Measurements from ENCODE around the gene DLGAP1. TPM values are rescaled to one million over a fixed set of nuclear protein-coding genes. Genes with fewer than 3 reads are reported as not detected.

DLGAP1 gene
- total RNA-seq, 1 donor from 2014 or later = 18.5 TPM

GRCh38 chr18:3775996-3776395 is 679.1 kb downstream of the DLGAP1 start:
- Histone ChIP-seq H3K4me2 (no peak overlapping the region), H3K36me3 (no peaks in the 10 kb centered on the region), H3K9ac (no peak overlapping the region), H3K27ac (no peak overlapping the region), H3K79me2 (ENCODE audit: low read depth) (no peaks in the 10 kb centered on the region), H3F3A (ENCODE audit: low read depth) (peaks cover 16% of the 10 kb centered on the region), H4K20me1 (ENCODE audit: low read depth) (no peaks in the 10 kb centered on the region), H3K4me3 (no peak overlapping the region), H3K4me1 (peaks cover 31% of the 10 kb centered on the region), H3K27me3 (no peaks in the 10 kb centered on the region), H2AFZ (replicated peaks) (no peak overlapping the region), H3K9me3 (ENCODE audit: low read depth) (no peaks in the 10 kb centered on the region)
- H3K27ac Mint-ChIP-seq = no peak overlapping the region
- H3K4me1 Mint-ChIP-seq = peaks cover 14% of the 10 kb centered on the region
- no peak for DNase-seq (ENCODE audit: low spot score)
- TF ChIP-seq EZH2phosphoT487 (IDR thresholded peaks at IDR 0.05) = no peak
- no peak for TF ChIP-seq EZH2 (IDR thresholded peaks at IDR 0.05)
- no peaks in the 10 kb centered on the region for H3K9me3 Mint-ChIP-seq
- H3K4me3 Mint-ChIP-seq = no peak overlapping the region
- H3K27me3 Mint-ChIP-seq (ENCODE audit: insufficient read depth, low read depth) = peaks cover 3% of the 10 kb centered on the region
- no peaks in the 10 kb centered on the region for H3K36me3 Mint-ChIP-seq

- H3K27me3 ChIP-seq = no peaks in the 10 kb centered on the region
- no peaks in the 10 kb centered on the region for H3K9me3 ChIP-seq (ENCODE audit: low read depth)
- no peaks in the 10 kb centered on the region for H3K79me2 ChIP-seq (ENCODE audit: low read depth)
- no peak overlapping the region for H3K27ac Mint-ChIP-seq
- peaks cover 15% of the 10 kb centered on the region for H3K4me1 Mint-ChIP-seq
- H3K27me3 Mint-ChIP-seq (ENCODE audit: insufficient read depth, low read depth) = peaks cover 4% of the 10 kb centered on the region
- no peaks in the 10 kb centered on the region for H3K9me3 Mint-ChIP-seq
- no peak overlapping the region for H3K4me3 ChIP-seq
- H3K4me2 ChIP-seq = no peak overlapping the region
- H4K20me1 ChIP-seq (ENCODE audit: low read depth) = no peaks in the 10 kb centered on the region
- no peaks in the 10 kb centered on the region for H3K36me3 ChIP-seq
- TF ChIP-seq EZH2phosphoT487 (IDR thresholded peaks at IDR 0.05) (no peak), EZH2 (IDR thresholded peaks at IDR 0.05) (no peak), CTCF (IDR thresholded peaks at IDR 0.05) (no peak)
- peaks cover 27% of the 10 kb centered on the region for H3K4me1 ChIP-seq
- peaks cover 34% of the 10 kb centered on the region for H3F3A ChIP-seq (ENCODE audit: low read depth)
- H3K4me3 Mint-ChIP-seq = no peak overlapping the region
- no peak for DNase-seq (ENCODE audit: low spot score)
- H3K36me3 Mint-ChIP-seq = no peaks in the 10 kb centered on the region
- H3K9ac ChIP-seq = no peak overlapping the region
- H2AFZ ChIP-seq (replicated peaks) = no peak overlapping the region
- H3K27ac ChIP-seq = peak overlapping the region; percentile 9
Measured at GRCh38 chr18:3773303-3773702, 681.8 kb downstream of the DLGAP1 start.

- H3K9ac ChIP-seq = no peak overlapping the region
- no peaks in the 10 kb centered on the region for H3K79me2 ChIP-seq (ENCODE audit: low read depth)
- H3K9me3 Mint-ChIP-seq = peaks cover 7% of the 10 kb centered on the region
- TF ChIP-seq EZH2phosphoT487 (IDR thresholded peaks at IDR 0.05) = no peak
- TF ChIP-seq CTCF (IDR thresholded peaks at IDR 0.05) = peak; percentile 93
- H3K27ac Mint-ChIP-seq = peak overlapping the region; percentile 73
- peak overlapping the region; percentile 63 for H3K4me2 ChIP-seq
- H3K9me3 ChIP-seq (ENCODE audit: low read depth) = peaks cover 10% of the 10 kb centered on the region
- H4K20me1 ChIP-seq (ENCODE audit: low read depth) = no peaks in the 10 kb centered on the region
- H3K4me1 ChIP-seq = peaks cover 27% of the 10 kb centered on the region
- peak overlapping the region; percentile 34 for H3K4me3 ChIP-seq
- peaks cover 6% of the 10 kb centered on the region for H3K36me3 ChIP-seq
- H3K4me1 Mint-ChIP-seq = peaks cover 15% of the 10 kb centered on the region
- peak overlapping the region; percentile 45 for H2AFZ ChIP-seq (replicated peaks)
- no peaks in the 10 kb centered on the region for H3K27me3 ChIP-seq
- peak; percentile 87 for DNase-seq (ENCODE audit: low spot score)
- no peak overlapping the region for H3K27ac ChIP-seq
- H3F3A ChIP-seq (ENCODE audit: low read depth) = peaks cover 34% of the 10 kb centered on the region
- H3K36me3 Mint-ChIP-seq = no peaks in the 10 kb centered on the region
- H3K4me3 Mint-ChIP-seq = peak overlapping the region; percentile 84
- peaks cover 4% of the 10 kb centered on the region for H3K27me3 Mint-ChIP-seq (ENCODE audit: insufficient read depth, low read depth)
Measured at GRCh38 chr18:3771121-3771971, 683.8 kb downstream of the DLGAP1 start.

- no peaks in the 10 kb centered on the region for H3K27me3 Mint-ChIP-seq (ENCODE audit: insufficient read depth, low read depth)
- peaks cover 2% of the 10 kb centered on the region for H3K36me3 ChIP-seq
- peaks cover 3% of the 10 kb centered on the region for H3F3A ChIP-seq (ENCODE audit: low read depth)
- H2AFZ ChIP-seq (replicated peaks) = no peak overlapping the region
- no peak overlapping the region for H3K27ac ChIP-seq
- H3K27ac Mint-ChIP-seq = no peak overlapping the region
- DNase-seq (ENCODE audit: low spot score) = no peak
- H3K79me2 ChIP-seq (ENCODE audit: low read depth) = no peaks in the 10 kb centered on the region
- H3K4me2 ChIP-seq = no peak overlapping the region
- H3K36me3 Mint-ChIP-seq = peaks cover 3% of the 10 kb centered on the region
- H3K9me3 Mint-ChIP-seq = peaks cover 23% of the 10 kb centered on the region
- H3K4me1 Mint-ChIP-seq = no peaks in the 10 kb centered on the region
- H4K20me1 ChIP-seq (ENCODE audit: low read depth) = no peaks in the 10 kb centered on the region
- H3K4me1 ChIP-seq = peaks cover 8% of the 10 kb centered on the region
- no peak overlapping the region for H3K4me3 Mint-ChIP-seq
- peaks cover 14% of the 10 kb centered on the region for H3K9me3 ChIP-seq (ENCODE audit: low read depth)
- no peak overlapping the region for H3K4me3 ChIP-seq
- no peaks in the 10 kb centered on the region for H3K27me3 ChIP-seq
- TF ChIP-seq CTCF (IDR thresholded peaks at IDR 0.05) = no peak
- no peak for TF ChIP-seq EZH2 (IDR thresholded peaks at IDR 0.05)
- no peak for TF ChIP-seq EZH2phosphoT487 (IDR thresholded peaks at IDR 0.05)
- H3K9ac ChIP-seq = no peak overlapping the region
Measured at GRCh38 chr18:3761266-3761665, 693.8 kb downstream of the DLGAP1 start.
